GM12878 (cell line): ENCODE results near the gene GFM1. TPM values are rescaled to one million over a fixed set of nuclear protein-coding genes. Genes with fewer than 3 reads are reported as not detected.

ENCODE experiments used
- BCL11A ChIP-seq: IDR thresholded peaks from 2 replicates; pipeline ENCODE4 v1.6.1; 2011; ENCODE audit warnings: low read depth, low read length
- BCL3 ChIP-seq: IDR thresholded peaks from 2 replicates; pipeline ENCODE4 v1.6.1; 2011; ENCODE audit warnings: borderline replicate concordance, low read depth, mild to moderate bottlenecking, moderate library complexity, low read length; ENCODE audit not compliant: insufficient read depth, poor library complexity, severe bottlenecking
- CBX3 ChIP-seq: fragments of 200-600 bp; sonication (generic); IDR thresholded peaks from 2 replicates; pipeline ENCODE4 v1.6.1; 2016; ENCODE audit warnings: low read depth, borderline replicate concordance
- CHD1 ChIP-seq: IDR thresholded peaks from 2 replicates; pipeline ENCODE4 v1.6.1; 2012; ENCODE audit warnings: low read depth, low read length, improper control_type of control experiment
- ETV6 ChIP-seq, 2 experiments: fragments of 450-650 bp in 1 of 2; IDR thresholded peaks in 1 of 2; conservative IDR thresholded peaks in 1 of 2; 2 replicates each; pipeline ENCODE4 v1.6.1; 2014; ENCODE audit warnings: antibody characterized with exemption in 1 of 2, borderline replicate concordance in 1 of 2, low read depth in 1 of 2, mild to moderate bottlenecking in 1 of 2, moderate library complexity in 1 of 2
- FOXK2 ChIP-seq: fragments of 450-650 bp; IDR thresholded peaks from 2 replicates; pipeline ENCODE4 v1.6.1; 2017; ENCODE audit warnings: mild to moderate bottlenecking, moderate library complexity
- GATAD2B ChIP-seq: fragments of 450-650 bp; conservative IDR thresholded peaks from 2 replicates; pipeline ENCODE4 v1.6.1; 2017; ENCODE audit warnings: low read depth, mild to moderate bottlenecking, moderate library complexity
- HDAC2 ChIP-seq: fragments of 200-600 bp; sonication (generic); IDR thresholded peaks from 2 replicates; pipeline ENCODE4 v1.6.1; 2017
- KDM1A ChIP-seq: fragments of 200-600 bp; sonication (generic); IDR thresholded peaks from 2 replicates; pipeline ENCODE4 v1.6.1; 2016; ENCODE audit warnings: borderline replicate concordance
- LARP7 ChIP-seq: fragments of 450-650 bp; IDR thresholded peaks from 2 replicates; pipeline ENCODE4 v1.6.1; 2017; ENCODE audit warnings: mild to moderate bottlenecking
- NFIC ChIP-seq: IDR thresholded peaks from 2 replicates; pipeline ENCODE4 v1.6.1; 2012; ENCODE audit warnings: low read depth, mild to moderate bottlenecking, inconsistent platforms, low read length, moderate library complexity
- NR2C2 ChIP-seq: IDR thresholded peaks from 2 replicates; pipeline ENCODE4 v1.6.1; 2011; ENCODE audit warnings: borderline replicate concordance, low read depth; ENCODE audit not compliant: control insufficient read depth, insufficient read length
- POLR2AphosphoS2 ChIP-seq: IDR thresholded peaks from 2 replicates; pipeline ENCODE4 v1.6.1; 2011; ENCODE audit warnings: low read depth, mild to moderate bottlenecking, low read length, improper control_type of control experiment, moderate library complexity
- RBBP5 ChIP-seq: fragments of 200-600 bp; sonication (generic); conservative IDR thresholded peaks from 2 replicates; pipeline ENCODE4 v1.6.1; 2016
- RCOR1 ChIP-seq: conservative IDR thresholded peaks from 2 replicates; pipeline ENCODE4 v1.6.1; 2012; ENCODE audit warnings: low read depth, low read length, improper control_type of control experiment
- SP1 ChIP-seq: IDR thresholded peaks from one replicate; pipeline ENCODE4 v1.6.1; 2011; ENCODE audit warnings: low read depth, low read length
- SPI1 ChIP-seq: IDR thresholded peaks from 2 replicates; pipeline ENCODE4 v1.6.1; 2011; ENCODE audit warnings: low read depth, mild to moderate bottlenecking, low read length, moderate library complexity, borderline replicate concordance; ENCODE audit not compliant: insufficient read depth
- SREBF1 ChIP-seq: IDR thresholded peaks from 2 replicates; pipeline ENCODE4 v1.6.1; 2012; ENCODE audit warnings: mild to moderate bottlenecking, low read length
- TCF3 ChIP-seq: IDR thresholded peaks from 2 replicates; pipeline ENCODE4 v1.6.1; 2012; ENCODE audit warnings: low read depth, mild to moderate bottlenecking, low read length, borderline replicate concordance; ENCODE audit not compliant: insufficient read depth
- ZNF274 ChIP-seq: IDR thresholded peaks from one replicate; pipeline ENCODE4 v1.8.0; 2011; ENCODE audit not compliant: insufficient read length, insufficient read depth
- ZZZ3 ChIP-seq: IDR thresholded peaks from 2 replicates; pipeline ENCODE4 v1.6.1; 2011; ENCODE audit warnings: low read depth; ENCODE audit not compliant: control insufficient read depth, insufficient read length
- polyA plus RNA-seq, 11 experiments: library from polyadenylated mRNA; depleted of rRNA in 4 of 11; unstranded in 6 of 11; stranded (reverse) in 5 of 11; fragments of >200 nt; fragmentation: Nextera tagmentation in 4 of 11; fragmentation: Illumina TruSeq in 1 of 11; extraction: Ambion mirVana in 4 of 11; extraction: Trizol in 1 of 11; gene quantifications; 1 replicate in 1 of 11; 2 replicates in 10 of 11; pipeline versions ENCODE4 v1.2.1 to v1.2.3, GENCODE V29; 2011 to 2016; ENCODE audit warnings: inconsistent platforms in 2 of 11, missing spikeins in 2 of 11, low read depth in 1 of 11
- total RNA-seq, 4 experiments: library from RNA; depleted of rRNA in 3 of 4; stranded (reverse); fragments of >200 nt in 3 of 4; fragmentation: Illumina TruSeq in 1 of 4; extraction: Trizol in 1 of 4; gene quantifications; 2 replicates each; pipeline versions ENCODE4 v1.2.1 to v1.2.3, GENCODE V29; 2013 to 2021
- TF ChIP-seq, protein P1 (sequence below): IDR thresholded peaks from 2 replicates; pipeline ENCODE4 v1.6.1; 2011; ENCODE audit warnings: low read depth, low read length, improper control_type of control experiment, borderline replicate concordance
- TF ChIP-seq, protein P2 (sequence below): fragments of 450-650 bp; IDR thresholded peaks from 2 replicates; pipeline ENCODE4 v1.6.1; 2014; ENCODE audit warnings: mild to moderate bottlenecking
- TF ChIP-seq, protein P3 (sequence below): fragments of 450-650 bp; IDR thresholded peaks from 2 replicates; pipeline ENCODE4 v1.6.1; 2017; ENCODE audit warnings: mild to moderate bottlenecking, moderate library complexity

Gene GFM1
- total and polyA plus RNA-seq, 10 of the 15 experiments (the other 5 are each of a cell fraction or from before 2014, with no cell fraction given), result 36.9 to 87.2 (median 57.3) TPM

DNA sequence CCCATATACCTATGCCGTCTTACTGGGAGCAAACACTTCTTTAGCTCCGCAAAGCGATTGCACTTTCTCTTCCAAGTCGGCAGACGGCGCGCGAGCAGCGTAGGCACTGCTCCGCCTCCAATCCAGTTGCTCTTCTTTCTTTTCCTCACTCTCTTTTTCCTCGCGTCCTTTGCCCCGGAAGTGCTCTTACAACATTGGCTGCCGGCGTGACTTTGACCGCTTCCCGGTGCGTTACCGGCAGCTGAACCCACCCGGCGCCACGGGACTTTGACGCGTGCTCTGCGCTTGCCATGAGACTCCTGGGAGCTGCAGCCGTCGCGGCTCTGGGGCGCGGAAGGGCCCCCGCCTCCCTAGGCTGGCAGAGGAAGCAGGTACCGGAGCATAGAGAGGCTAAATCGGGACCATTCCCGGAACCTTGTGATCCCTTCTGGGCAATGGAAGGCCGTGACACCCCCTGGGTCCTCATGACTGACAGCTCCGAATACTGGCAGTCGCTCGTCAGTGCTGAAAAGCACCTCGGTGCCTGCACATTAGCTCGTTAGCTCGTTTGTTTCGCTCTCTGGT is at the start of gene GFM1 (continued):
- peak; percentile 25; the same call in 1 of the 2 replicates for TF ChIP-seq NFIC
- peak; percentile 87; the same call in 1 of the 2 replicates for TF ChIP-seq RBBP5
- TF ChIP-seq RCOR1, result no peak
- TF ChIP-seq, protein P1, sequence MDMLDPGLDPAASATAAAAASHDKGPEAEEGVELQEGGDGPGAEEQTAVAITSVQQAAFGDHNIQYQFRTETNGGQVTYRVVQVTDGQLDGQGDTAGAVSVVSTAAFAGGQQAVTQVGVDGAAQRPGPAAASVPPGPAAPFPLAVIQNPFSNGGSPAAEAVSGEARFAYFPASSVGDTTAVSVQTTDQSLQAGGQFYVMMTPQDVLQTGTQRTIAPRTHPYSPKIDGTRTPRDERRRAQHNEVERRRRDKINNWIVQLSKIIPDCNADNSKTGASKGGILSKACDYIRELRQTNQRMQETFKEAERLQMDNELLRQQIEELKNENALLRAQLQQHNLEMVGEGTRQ, result no peak
- peak; percentile 54 for TF ChIP-seq SP1
- TF ChIP-seq BCL3, result no peak
- TF ChIP-seq POLR2AphosphoS2, result peak; percentile 39; the same call in 1 of the 2 replicates
- TF ChIP-seq, protein P2, sequence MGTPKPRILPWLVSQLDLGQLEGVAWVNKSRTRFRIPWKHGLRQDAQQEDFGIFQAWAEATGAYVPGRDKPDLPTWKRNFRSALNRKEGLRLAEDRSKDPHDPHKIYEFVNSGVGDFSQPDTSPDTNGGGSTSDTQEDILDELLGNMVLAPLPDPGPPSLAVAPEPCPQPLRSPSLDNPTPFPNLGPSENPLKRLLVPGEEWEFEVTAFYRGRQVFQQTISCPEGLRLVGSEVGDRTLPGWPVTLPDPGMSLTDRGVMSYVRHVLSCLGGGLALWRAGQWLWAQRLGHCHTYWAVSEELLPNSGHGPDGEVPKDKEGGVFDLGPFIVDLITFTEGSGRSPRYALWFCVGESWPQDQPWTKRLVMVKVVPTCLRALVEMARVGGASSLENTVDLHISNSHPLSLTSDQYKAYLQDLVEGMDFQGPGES, result 0 out of 2 replicates have a peak, but pooled peaks have one; percentile 17
- TF ChIP-seq SPI1, result no peak
- TF ChIP-seq HDAC2, result no peak
- no peak for TF ChIP-seq KDM1A
- peak; percentile 74 for TF ChIP-seq LARP7
- peak; percentile 81 for TF ChIP-seq SREBF1
- TF ChIP-seq CHD1, result no peak
- peak; percentile 57; the same call in 1 of the 2 replicates for TF ChIP-seq GATAD2B
- TF ChIP-seq CBX3, result no peak
- no peak for TF ChIP-seq ZZZ3
- TF ChIP-seq ETV6 (conservative IDR thresholded peaks at IDR 0.05 in 1 of 2, IDR thresholded peaks at IDR 0.05 in 1 of 2; ENCODE audit: borderline replicate concordance in 1 of 2, low read depth in 1 of 2), result peak in 1 of 2 experiments; percentile 60; a peak in 1 of 4 replicates
- no peak for TF ChIP-seq FOXK2
- TF ChIP-seq TCF3, result no peak
- TF ChIP-seq NR2C2, result peak; percentile 88
- no peak for TF ChIP-seq BCL11A
- TF ChIP-seq, protein P3, sequence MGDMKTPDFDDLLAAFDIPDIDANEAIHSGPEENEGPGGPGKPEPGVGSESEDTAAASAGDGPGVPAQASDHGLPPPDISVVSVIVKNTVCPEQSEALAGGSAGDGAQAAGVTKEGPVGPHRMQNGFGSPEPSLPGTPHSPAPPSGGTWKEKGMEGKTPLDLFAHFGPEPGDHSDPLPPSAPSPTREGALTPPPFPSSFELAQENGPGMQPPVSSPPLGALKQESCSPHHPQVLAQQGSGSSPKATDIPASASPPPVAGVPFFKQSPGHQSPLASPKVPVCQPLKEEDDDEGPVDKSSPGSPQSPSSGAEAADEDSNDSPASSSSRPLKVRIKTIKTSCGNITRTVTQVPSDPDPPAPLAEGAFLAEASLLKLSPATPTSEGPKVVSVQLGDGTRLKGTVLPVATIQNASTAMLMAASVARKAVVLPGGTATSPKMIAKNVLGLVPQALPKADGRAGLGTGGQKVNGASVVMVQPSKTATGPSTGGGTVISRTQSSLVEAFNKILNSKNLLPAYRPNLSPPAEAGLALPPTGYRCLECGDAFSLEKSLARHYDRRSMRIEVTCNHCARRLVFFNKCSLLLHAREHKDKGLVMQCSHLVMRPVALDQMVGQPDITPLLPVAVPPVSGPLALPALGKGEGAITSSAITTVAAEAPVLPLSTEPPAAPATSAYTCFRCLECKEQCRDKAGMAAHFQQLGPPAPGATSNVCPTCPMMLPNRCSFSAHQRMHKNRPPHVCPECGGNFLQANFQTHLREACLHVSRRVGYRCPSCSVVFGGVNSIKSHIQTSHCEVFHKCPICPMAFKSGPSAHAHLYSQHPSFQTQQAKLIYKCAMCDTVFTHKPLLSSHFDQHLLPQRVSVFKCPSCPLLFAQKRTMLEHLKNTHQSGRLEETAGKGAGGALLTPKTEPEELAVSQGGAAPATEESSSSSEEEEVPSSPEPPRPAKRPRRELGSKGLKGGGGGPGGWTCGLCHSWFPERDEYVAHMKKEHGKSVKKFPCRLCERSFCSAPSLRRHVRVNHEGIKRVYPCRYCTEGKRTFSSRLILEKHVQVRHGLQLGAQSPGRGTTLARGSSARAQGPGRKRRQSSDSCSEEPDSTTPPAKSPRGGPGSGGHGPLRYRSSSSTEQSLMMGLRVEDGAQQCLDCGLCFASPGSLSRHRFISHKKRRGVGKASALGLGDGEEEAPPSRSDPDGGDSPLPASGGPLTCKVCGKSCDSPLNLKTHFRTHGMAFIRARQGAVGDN, result 0 out of 2 replicates have a peak, but pooled peaks have one; percentile 39
- no peak for TF ChIP-seq ZNF274
